Tibial artery (tissue), 4 donors: ENCODE results near the gene DMBT1.

ENCODE experiments used
- DNase-seq, 2 donors: peaks; one replicate each; pipeline ENCODE4 v3.0.0-alpha.2; 2019
- H3K27ac ChIP-seq, 2 donors: fragments of 200-600 bp; sonication (generic) in 1 of 2; 1 replicate in 1 of 2; 2 replicates in 1 of 2; pipeline ENCODE4 v1.5.1; 2018 to 2019; ENCODE audit warnings: mild to moderate bottlenecking in 1 of 2
- H3K27me3 ChIP-seq, 2 donors: fragments of 200-600 bp; sonication (generic) in 1 of 2; one replicate each; pipeline versions ENCODE4 v1.5.1 to v1.6.0; 2016 to 2019
- H3K36me3 ChIP-seq, 3 donors: fragments of 200-600 bp; sonication (generic) in 2 of 3; one replicate each; pipeline ENCODE4 v1.5.1; 2016 to 2019; ENCODE audit warnings: mild to moderate bottlenecking in 2 of 3
- H3K4me1 ChIP-seq, 4 donors: fragments of 200-600 bp; sonication (generic) in 2 of 4; 1 replicate in 3 of 4; 2 replicates in 1 of 4; pipeline ENCODE4 v1.5.1; 2016 to 2019
- H3K4me3 ChIP-seq, 2 donors: fragments of 200-600 bp; sonication (generic) in 1 of 2; 1 replicate in 1 of 2; 2 replicates in 1 of 2; pipeline ENCODE4 v1.5.1; 2018 to 2019; ENCODE audit warnings: mild to moderate bottlenecking in 2 of 2
- H3K9me3 ChIP-seq, 3 donors: fragments of 200-600 bp; sonication (generic) in 1 of 3; one replicate each; pipeline ENCODE4 v1.5.1; 2016 to 2019
- CTCF ChIP-seq, 2 experiments: fragments of 200-600 bp in 1 of 2; fragments of 450-650 bp in 1 of 2; IDR thresholded peaks; one replicate each; pipeline ENCODE4 v1.5.1; 2017 to 2019; ENCODE audit warnings: antibody characterized with exemption in 2 of 2, mild to moderate bottlenecking in 1 of 2, moderate library complexity in 1 of 2
- intact Hi-C: fragments of 100-400 bp; cut with DNase I; formaldehyde crosslinking; loops from one replicate; pipeline ENCODE4 v1.15.0; 2023; ENCODE audit warnings: low total_unique reads

The DMBT1 gene

GRCh38 chr10:122662231-122662630 lies 101.7 kb downstream of the DMBT1 start:
- H3K27ac ChIP-seq: no peak overlapping the region
- peaks cover 0 to 3% (median 0%) of the 10 kb centered on the region in 4 donors for H3K4me1 ChIP-seq
- no peaks in the 10 kb centered on the region for H3K36me3 ChIP-seq
- intact Hi-C loops: no loop called here
- H3K9me3 ChIP-seq: no peaks in the 10 kb centered on the region
- no peak overlapping the region for H3K4me3 ChIP-seq
- DNase-seq: no peak
- no peak for TF ChIP-seq CTCF (IDR thresholded peaks at IDR 0.05)
- H3K27me3 ChIP-seq: peaks cover 0 to 9% of the 10 kb centered on the region in 2 donors

GRCh38 chr10:122663516-122664130 lies 103.1 kb downstream of the DMBT1 start:
- H3K27ac ChIP-seq: no peak overlapping the region
- intact Hi-C loops: no loop called here
- no peaks in the 10 kb centered on the region for H3K36me3 ChIP-seq
- no peaks in the 10 kb centered on the region for H3K9me3 ChIP-seq
- H3K4me3 ChIP-seq: no peak overlapping the region
- H3K4me1 ChIP-seq: no peaks in the 10 kb centered on the region
- peaks cover 0 to 9% of the 10 kb centered on the region in 2 donors for H3K27me3 ChIP-seq
- DNase-seq: no peak
- no peak for TF ChIP-seq CTCF (IDR thresholded peaks at IDR 0.05)

GRCh38 chr10:122664501-122664900 lies 103.9 kb downstream of the DMBT1 start:
- intact Hi-C loops: no loop called here
- no peaks in the 10 kb centered on the region for H3K9me3 ChIP-seq
- TF ChIP-seq CTCF (IDR thresholded peaks at IDR 0.05): no peak
- DNase-seq: no peak
- H3K27ac ChIP-seq: no peak overlapping the region
- no peak overlapping the region for H3K4me3 ChIP-seq
- H3K36me3 ChIP-seq: no peaks in the 10 kb centered on the region
- H3K4me1 ChIP-seq: no peaks in the 10 kb centered on the region
- H3K27me3 ChIP-seq: peaks cover 0 to 9% of the 10 kb centered on the region in 2 donors

- Histone ChIP-seq H3K4me3 (no peak overlapping the region), H3K9me3 (no peaks in the 10 kb centered on the region), H3K27ac (no peak overlapping the region), H3K4me1 (no peaks in the 10 kb centered on the region), H3K27me3 (peaks cover 0 to 9% of the 10 kb centered on the region in 2 donors), H3K36me3 (no peaks in the 10 kb centered on the region)
- intact Hi-C loops: no loop called here
- no peak for TF ChIP-seq CTCF (IDR thresholded peaks at IDR 0.05)
- DNase-seq: no peak
These were observed 104.8 kb downstream of the DMBT1 start for GRCh38 chr10:122665329-122665860.

- Histone ChIP-seq H3K27ac (no peak overlapping the region), H3K36me3 (no peaks in the 10 kb centered on the region), H3K9me3 (no peaks in the 10 kb centered on the region), H3K27me3 (peaks cover 0 to 9% of the 10 kb centered on the region in 2 donors), H3K4me3 (no peak overlapping the region), H3K4me1 (no peaks in the 10 kb centered on the region)
- intact Hi-C loops: no loop called here
- no peak for DNase-seq
- TF ChIP-seq CTCF (IDR thresholded peaks at IDR 0.05): no peak
These were observed 105.4 kb downstream of the DMBT1 start for GRCh38 chr10:122665946-122666345.
